GM12878 (cell line): ENCODE measurements around the gene BCKDHB.

Experiments used
- IKZF1 ChIP-seq: fragments of 450-650 bp; conservative IDR thresholded peaks from 2 replicates; pipeline ENCODE4 v1.6.1; 2017; ENCODE audit warnings: antibody characterized with exemption, mild to moderate bottlenecking
- JUNB ChIP-seq: IDR thresholded peaks from 2 replicates; pipeline ENCODE4 v1.6.1; 2016; ENCODE audit warnings: antibody characterized with exemption, mild to moderate bottlenecking
- JUND ChIP-seq: IDR thresholded peaks from 2 replicates; pipeline ENCODE4 v1.6.1; 2012; ENCODE audit warnings: low read depth, mild to moderate bottlenecking, low read length, improper control_type of control experiment, moderate library complexity
- NFIC ChIP-seq: IDR thresholded peaks from 2 replicates; pipeline ENCODE4 v1.6.1; 2012; ENCODE audit warnings: low read depth, mild to moderate bottlenecking, inconsistent platforms, low read length, moderate library complexity
- POLR2A ChIP-seq: IDR thresholded peaks from 2 replicates; pipeline ENCODE4 v1.6.1; 2011; ENCODE audit warnings: low read depth, mild to moderate bottlenecking, low read length
- RFX5 ChIP-seq: IDR thresholded peaks from 2 replicates; pipeline ENCODE4 v1.6.1; 2011; ENCODE audit warnings: low read depth, low read length, improper control_type of control experiment
- YY1 ChIP-seq: IDR thresholded peaks from 2 replicates; pipeline ENCODE4 v1.6.1; 2011; ENCODE audit warnings: low read depth, mild to moderate bottlenecking, low read length
- TF ChIP-seq, protein P1 (sequence below): fragments of 450-650 bp; IDR thresholded peaks from 2 replicates; pipeline ENCODE4 v1.6.1; 2017; ENCODE audit warnings: mild to moderate bottlenecking

DNA sequence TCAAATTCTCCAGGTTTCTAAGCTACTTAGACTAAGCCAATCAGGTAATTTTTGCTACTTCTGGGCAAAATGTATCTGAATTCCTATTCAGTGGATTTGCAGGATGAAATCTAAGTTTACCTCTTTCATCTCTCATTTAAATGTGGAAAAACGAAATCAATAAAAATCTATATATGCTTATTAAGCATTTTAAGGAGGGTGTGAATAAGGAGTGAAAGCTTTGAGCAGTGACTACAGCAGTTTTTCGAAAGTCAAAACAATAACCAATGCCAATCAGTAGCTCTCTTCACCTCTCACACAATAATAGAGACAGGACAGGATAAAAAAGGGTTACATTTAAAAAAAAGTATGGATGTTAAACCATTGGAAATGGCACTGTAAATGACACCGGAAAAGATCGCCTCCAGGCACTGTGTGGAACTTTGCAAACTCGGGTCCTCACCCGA, 476 bp upstream of the BCKDHB start:
- TF ChIP-seq IKZF1 (no peak), JUND (no peak), RFX5 (no peak), YY1 (no peak), POLR2A (no peak), NFIC (no peak), JUNB (no peak)
- TF ChIP-seq, protein P1, sequence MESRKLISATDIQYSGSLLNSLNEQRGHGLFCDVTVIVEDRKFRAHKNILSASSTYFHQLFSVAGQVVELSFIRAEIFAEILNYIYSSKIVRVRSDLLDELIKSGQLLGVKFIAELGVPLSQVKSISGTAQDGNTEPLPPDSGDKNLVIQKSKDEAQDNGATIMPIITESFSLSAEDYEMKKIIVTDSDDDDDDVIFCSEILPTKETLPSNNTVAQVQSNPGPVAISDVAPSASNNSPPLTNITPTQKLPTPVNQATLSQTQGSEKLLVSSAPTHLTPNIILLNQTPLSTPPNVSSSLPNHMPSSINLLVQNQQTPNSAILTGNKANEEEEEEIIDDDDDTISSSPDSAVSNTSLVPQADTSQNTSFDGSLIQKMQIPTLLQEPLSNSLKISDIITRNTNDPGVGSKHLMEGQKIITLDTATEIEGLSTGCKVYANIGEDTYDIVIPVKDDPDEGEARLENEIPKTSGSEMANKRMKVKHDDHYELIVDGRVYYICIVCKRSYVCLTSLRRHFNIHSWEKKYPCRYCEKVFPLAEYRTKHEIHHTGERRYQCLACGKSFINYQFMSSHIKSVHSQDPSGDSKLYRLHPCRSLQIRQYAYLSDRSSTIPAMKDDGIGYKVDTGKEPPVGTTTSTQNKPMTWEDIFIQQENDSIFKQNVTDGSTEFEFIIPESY: no peak
